Naive thymus-derived CD8-positive, alpha-beta T cell (primary cell): ENCODE results near the gene FDCSP. TPM values are rescaled to one million over a fixed set of nuclear protein-coding genes. Genes with fewer than 3 reads are reported as not detected.

Experiments
- ATAC-seq, 2 donors: fragments of 150-1000 bp; cut with Tn5 transposase in 1 of 2; sonication (Bioruptor Pico), chemical (Tn5 transposase) in 1 of 2; 1 replicate in 1 of 2; 2 replicates in 1 of 2; pipeline ENCODE4 v1.10.0; 2021; ENCODE audit warnings: mild to moderate bottlenecking in 2 of 2, moderate library complexity in 2 of 2
- POLR2A ChIA-PET: fragments of 350-600 bp; sonication (Branson Sonifier 250); formaldehyde crosslinking; loops from one replicate; lab custom pipeline; 2021; ENCODE audit warnings: antibody characterized with exemption; lab: Charles Lee
- DNase-seq, 10 donors: peaks; one replicate each; pipeline versions ENCODE4 v3.0.0 to v3.0.0-alpha.2; 2020 to 2022
- H3K27ac Mint-ChIP-seq, 10 donors: one replicate each; pipeline ENCODE4 v1.8.0; 2020 to 2022; ENCODE audit warnings: mild to moderate bottlenecking in 10 of 10, mixed read lengths in 10 of 10, moderate library complexity in 4 of 10, inconsistent platforms in 1 of 10
- H3K27me3 Mint-ChIP-seq, 5 donors: one replicate each; pipeline ENCODE4 v1.8.0; 2021 to 2022; ENCODE audit warnings: mixed read lengths in 5 of 5
- H3K36me3 Mint-ChIP-seq, 3 donors: one replicate each; pipeline ENCODE4 v1.8.0; 2020 to 2022; ENCODE audit warnings: mixed read lengths in 3 of 3, mild to moderate bottlenecking in 2 of 3, inconsistent platforms in 1 of 3
- H3K4me1 Mint-ChIP-seq, 4 donors: one replicate each; pipeline ENCODE4 v1.8.0; 2021 to 2022; ENCODE audit warnings: mixed read lengths in 4 of 4
- H3K4me3 Mint-ChIP-seq, 10 donors: one replicate each; pipeline ENCODE4 v1.8.0; 2020 to 2022; ENCODE audit warnings: mild to moderate bottlenecking in 10 of 10, mixed read lengths in 10 of 10, moderate library complexity in 6 of 10, inconsistent platforms in 1 of 10
- H3K9me3 Mint-ChIP-seq, 9 donors: one replicate each; pipeline ENCODE4 v1.8.0; 2020 to 2022; ENCODE audit warnings: mixed read lengths in 9 of 9, mild to moderate bottlenecking in 3 of 9, inconsistent platforms in 1 of 9, moderate library complexity in 1 of 9
- polyA plus RNA-seq, 3 donors: library from polyadenylated mRNA; unstranded; fragments of 300-500 nt; fragmentation: Illumina TruSeq; gene quantifications; one replicate each; pipeline ENCODE4 v1.2.3, GENCODE V29; 2021
- total RNA-seq, 8 experiments: library from RNA in 2 of 8; stranded (reverse) in 2 of 8; gene quantifications; one replicate each; pipeline ENCODE4 v1.2.3 and lab custom pipeline; 2021 to 2026

FDCSP gene
- total RNA-seq (not detected), polyA plus RNA-seq (not detected), total RNA-seq (lab: John Stamatoyannopoulos, UW) (0 to 0.08 (median 0) reads per million in 6 experiments)

GRCh38 chr4:70225824-70226223 lies at the start of gene FDCSP:
FDCSP (plus strand) TSS chr4:70226124; CDS start chr4:70231195, 5,071 bp downstream.
- no peak within 1 kb of the TSS for H3K27ac Mint-ChIP-seq
- no peaks in the 10 kb centered on the region for H3K36me3 Mint-ChIP-seq
- no peak within 1 kb of the TSS for H3K4me3 Mint-ChIP-seq
- DNase-seq (no peak), ATAC-seq (no peak)
- no peaks in the 10 kb centered on the region for H3K4me1 Mint-ChIP-seq
- H3K9me3 Mint-ChIP-seq: peaks cover 0 to 2% (median 0%) of the 10 kb centered on the region in 9 donors
- no peaks in the 10 kb centered on the region for H3K27me3 Mint-ChIP-seq
- POLR2A ChIA-PET: no interaction called here

- POLR2A ChIA-PET: no interaction called here
- no peak overlapping the region for H3K4me3 Mint-ChIP-seq
- peaks cover 0 to 3% (median 0%) of the 10 kb centered on the region in 5 donors for H3K27me3 Mint-ChIP-seq
Measured at GRCh38 chr4:70177090-70177489, 48.8 kb upstream of the FDCSP start.

GRCh38 chr4:70178075-70178660 lies 47.8 kb upstream of the FDCSP start:
- Mint-ChIP-seq H3K27me3 (peaks cover 0 to 4% (median 0%) of the 10 kb centered on the region in 5 donors), H3K36me3 (no peaks in the 10 kb centered on the region), H3K4me1 (no peaks in the 10 kb centered on the region), H3K9me3 (no peaks in the 10 kb centered on the region), H3K27ac (no peak overlapping the region), H3K4me3 (no peak overlapping the region)
- ATAC-seq (no peak), DNase-seq (no peak)
- POLR2A ChIA-PET: no interaction called here

More at GRCh38 chr4:70177090-70177489, 48.8 kb upstream of the FDCSP start:
- DNase-seq (no peak), ATAC-seq (no peak)
- Mint-ChIP-seq H3K4me1 (no peaks in the 10 kb centered on the region), H3K36me3 (no peaks in the 10 kb centered on the region), H3K9me3 (no peaks in the 10 kb centered on the region), H3K27ac (no peak overlapping the region)

- H3K4me3 Mint-ChIP-seq: no peak overlapping the region
- no peak for DNase-seq
- no peaks in the 10 kb centered on the region for H3K4me1 Mint-ChIP-seq
- POLR2A ChIA-PET: no interaction called here
- ATAC-seq: no peak
- peaks cover 0 to 7% (median 0%) of the 10 kb centered on the region in 5 donors for H3K27me3 Mint-ChIP-seq
- H3K9me3 Mint-ChIP-seq: no peaks in the 10 kb centered on the region
- no peak overlapping the region for H3K27ac Mint-ChIP-seq
- H3K36me3 Mint-ChIP-seq: no peaks in the 10 kb centered on the region
Measured at GRCh38 chr4:70179811-70180210, 46.1 kb upstream of the FDCSP start.

GRCh38 chr4:70181864-70182263 lies 44.1 kb upstream of the FDCSP start:
- H3K27me3 Mint-ChIP-seq: peaks cover 0 to 8% (median 0%) of the 10 kb centered on the region in 5 donors
- H3K36me3 Mint-ChIP-seq: no peaks in the 10 kb centered on the region
- no peaks in the 10 kb centered on the region for H3K4me1 Mint-ChIP-seq
- no peak for ATAC-seq
- no peak overlapping the region for H3K4me3 Mint-ChIP-seq
- POLR2A ChIA-PET: no interaction called here
- no peaks in the 10 kb centered on the region for H3K9me3 Mint-ChIP-seq
- no peak for DNase-seq
- no peak overlapping the region for H3K27ac Mint-ChIP-seq

- POLR2A ChIA-PET: no interaction called here
- Mint-ChIP-seq H3K36me3 (no peaks in the 10 kb centered on the region), H3K4me1 (no peaks in the 10 kb centered on the region), H3K4me3 (no peak overlapping the region), H3K27me3 (peaks cover 0 to 7% (median 0%) of the 10 kb centered on the region in 5 donors), H3K9me3 (no peaks in the 10 kb centered on the region), H3K27ac (no peak overlapping the region)
- no peak for DNase-seq
- ATAC-seq: no peak
Measured at GRCh38 chr4:70182517-70183167, 43.3 kb upstream of the FDCSP start.

GRCh38 chr4:70183168-70183939 lies 42.6 kb upstream of the FDCSP start:
- peaks cover 0 to 7% (median 0%) of the 10 kb centered on the region in 5 donors for H3K27me3 Mint-ChIP-seq

GRCh38 chr4:70183940-70184246 lies 42.0 kb upstream of the FDCSP start:
- Mint-ChIP-seq H3K4me3 (no peak overlapping the region), H3K9me3 (no peaks in the 10 kb centered on the region), H3K27ac (no peak overlapping the region), H3K27me3 (peaks cover 0 to 7% (median 0%) of the 10 kb centered on the region in 5 donors), H3K4me1 (no peaks in the 10 kb centered on the region), H3K36me3 (no peaks in the 10 kb centered on the region)
- POLR2A ChIA-PET: no interaction called here
- ATAC-seq (no peak), DNase-seq (no peak)

More at GRCh38 chr4:70183168-70183939, 42.6 kb upstream of the FDCSP start:
- DNase-seq (peak in 1 of 10 donors; percentile 3), ATAC-seq (no peak)
- POLR2A ChIA-PET: no interaction called here
- Mint-ChIP-seq H3K36me3 (no peaks in the 10 kb centered on the region), H3K4me3 (no peak overlapping the region), H3K27ac (no peak overlapping the region), H3K4me1 (no peaks in the 10 kb centered on the region), H3K9me3 (no peaks in the 10 kb centered on the region)

GRCh38 chr4:70187216-70187615 lies 38.7 kb upstream of the FDCSP start:
- no peaks in the 10 kb centered on the region for H3K4me1 Mint-ChIP-seq
- H3K36me3 Mint-ChIP-seq: no peaks in the 10 kb centered on the region
- DNase-seq (no peak), ATAC-seq (no peak)
- H3K27me3 Mint-ChIP-seq: peaks cover 0 to 6% (median 0%) of the 10 kb centered on the region in 5 donors
- no peaks in the 10 kb centered on the region for H3K9me3 Mint-ChIP-seq
- H3K27ac Mint-ChIP-seq: peak overlapping the region in 1 of 10 donors; percentile 36
- POLR2A ChIA-PET: no interaction called here
- H3K4me3 Mint-ChIP-seq: no peak overlapping the region

GRCh38 chr4:70190579-70190978 lies 35.3 kb upstream of the FDCSP start:
- Mint-ChIP-seq H3K36me3 (no peaks in the 10 kb centered on the region), H3K4me1 (no peaks in the 10 kb centered on the region), H3K4me3 (no peak overlapping the region), H3K27me3 (peaks cover 0 to 1% (median 0%) of the 10 kb centered on the region in 5 donors), H3K9me3 (no peaks in the 10 kb centered on the region), H3K27ac (no peak overlapping the region)
- ATAC-seq (no peak), DNase-seq (no peak)
- POLR2A ChIA-PET: no interaction called here

- ATAC-seq (no peak), DNase-seq (no peak)
- POLR2A ChIA-PET: no interaction called here
- H3K36me3 Mint-ChIP-seq: no peaks in the 10 kb centered on the region
- no peak overlapping the region for H3K27ac Mint-ChIP-seq
- no peaks in the 10 kb centered on the region for H3K27me3 Mint-ChIP-seq
- H3K4me3 Mint-ChIP-seq: no peak overlapping the region
- H3K4me1 Mint-ChIP-seq: no peaks in the 10 kb centered on the region
- no peaks in the 10 kb centered on the region for H3K9me3 Mint-ChIP-seq
Measured at GRCh38 chr4:70191647-70192046, 34.3 kb upstream of the FDCSP start.

GRCh38 chr4:70192895-70193294 lies 33.0 kb upstream of the FDCSP start:
- H3K36me3 Mint-ChIP-seq: no peaks in the 10 kb centered on the region
- H3K4me1 Mint-ChIP-seq: no peaks in the 10 kb centered on the region
- H3K27me3 Mint-ChIP-seq: no peaks in the 10 kb centered on the region
- no peak for DNase-seq
- POLR2A ChIA-PET: no interaction called here
- no peak overlapping the region for H3K27ac Mint-ChIP-seq
- no peak overlapping the region for H3K4me3 Mint-ChIP-seq
- H3K9me3 Mint-ChIP-seq: no peaks in the 10 kb centered on the region
- ATAC-seq: no peak

GRCh38 chr4:70195425-70195824 lies 30.5 kb upstream of the FDCSP start, which contains the start of gene ODAM:
ODAM (plus strand) TSS chr4:70195725; CDS start chr4:70196544, 819 bp downstream.
- Mint-ChIP-seq H3K27me3 (no peaks in the 10 kb centered on the region), H3K9me3 (no peaks in the 10 kb centered on the region), H3K4me1 (no peaks in the 10 kb centered on the region), H3K36me3 (no peaks in the 10 kb centered on the region), H3K27ac (no peak within 1 kb of the TSS), H3K4me3 (no peak within 1 kb of the TSS)
- DNase-seq (no peak), ATAC-seq (no peak)
- POLR2A ChIA-PET: no interaction called here
